ENCODE data around the gene ZMYND10.

Gene ZMYND10

DNA sequence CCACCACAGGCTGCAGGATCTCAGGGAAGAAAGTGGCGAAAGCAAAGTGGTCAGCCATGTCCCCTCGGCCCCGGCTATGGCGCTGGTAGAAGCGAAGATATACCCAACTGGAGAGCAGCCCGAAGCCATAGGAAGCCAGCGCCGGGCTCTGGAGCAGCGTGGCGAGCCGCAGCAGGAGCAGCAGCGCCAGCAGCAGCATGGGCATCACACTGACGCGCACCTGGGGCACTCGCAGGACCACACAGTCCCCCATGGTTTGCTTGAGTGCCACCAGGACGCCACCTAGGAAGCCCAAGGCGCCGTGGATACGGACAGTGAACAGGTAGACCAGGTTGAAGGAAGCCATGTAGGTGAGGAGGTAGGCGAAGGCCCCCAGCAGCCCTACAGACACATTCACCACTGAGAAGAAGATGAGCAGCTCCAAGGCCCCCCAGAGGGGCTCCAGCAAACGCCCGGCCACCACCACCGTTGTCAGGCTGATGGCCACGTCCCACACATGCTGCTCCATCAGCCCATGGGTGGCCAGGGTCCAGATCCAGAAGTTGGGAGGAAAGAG lies 12.9 kb upstream of the ZMYND10 start:
- peak overlapping the region; percentile 69 for H3K27ac Mint-ChIP-seq
- H3K27me3 Mint-ChIP-seq (ENCODE audit: low read depth): no peaks in the 10 kb centered on the region
- peaks cover 32% of the 10 kb centered on the region for H3K4me1 Mint-ChIP-seq (ENCODE audit: low read depth)
- H3K36me3 Mint-ChIP-seq (ENCODE audit: low read depth): peaks cover 24% of the 10 kb centered on the region
- H3K4me3 Mint-ChIP-seq: peak overlapping the region; percentile 98
- H3K9me3 Mint-ChIP-seq: no peaks in the 10 kb centered on the region

DNA sequence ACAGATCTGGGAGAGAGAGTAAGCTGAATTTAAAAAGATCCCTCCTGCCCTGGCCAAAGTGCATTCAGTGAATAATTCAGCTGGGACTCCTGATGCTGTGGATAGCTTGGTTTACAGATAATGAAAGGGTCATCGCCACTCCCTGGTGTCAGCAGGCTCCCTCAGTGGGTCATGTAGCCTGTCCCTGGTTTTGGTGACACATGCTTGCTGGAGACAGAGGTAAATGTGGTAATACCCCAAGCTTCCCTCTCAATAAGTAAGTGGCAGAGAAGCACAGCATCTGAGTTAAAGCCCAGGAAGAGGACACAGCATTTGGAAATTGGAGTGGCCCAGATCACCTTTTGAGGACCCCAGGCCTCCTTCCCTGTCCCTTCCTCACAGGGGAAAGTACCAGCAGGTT lies 11.9 kb upstream of the ZMYND10 start:
- H3K4me1 Mint-ChIP-seq (ENCODE audit: low read depth): peaks cover 32% of the 10 kb centered on the region
- H3K4me3 Mint-ChIP-seq: peak overlapping the region; percentile 98
- H3K9me3 Mint-ChIP-seq: no peaks in the 10 kb centered on the region
- peaks cover 29% of the 10 kb centered on the region for H3K36me3 Mint-ChIP-seq (ENCODE audit: low read depth)
- H3K27ac Mint-ChIP-seq: no peak overlapping the region
- no peaks in the 10 kb centered on the region for H3K27me3 Mint-ChIP-seq (ENCODE audit: low read depth)

DNA sequence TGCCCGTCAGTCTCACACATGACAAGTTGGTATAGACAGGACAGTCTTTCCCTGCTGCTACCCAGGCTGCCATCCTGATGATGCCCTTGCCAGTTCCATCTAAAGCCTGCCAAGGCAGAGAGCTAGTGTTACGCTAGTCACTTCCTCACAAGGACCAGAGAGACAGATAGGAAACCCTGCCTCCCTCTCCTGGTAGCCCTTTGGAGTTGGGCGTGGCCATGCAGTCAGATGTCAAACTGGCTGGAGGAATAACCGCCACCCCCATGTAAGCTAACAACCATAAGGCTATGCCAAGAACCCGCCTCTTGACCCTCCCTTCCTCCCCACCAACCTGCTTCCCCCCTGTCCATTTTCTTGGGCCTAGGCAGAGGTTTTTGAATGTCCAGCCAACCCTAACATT lies 11.0 kb upstream of the ZMYND10 start:
- peak overlapping the region; percentile 59 for H3K27ac Mint-ChIP-seq
- H3K36me3 Mint-ChIP-seq (ENCODE audit: low read depth): peaks cover 27% of the 10 kb centered on the region
- no peaks in the 10 kb centered on the region for H3K27me3 Mint-ChIP-seq (ENCODE audit: low read depth)
- H3K4me3 Mint-ChIP-seq: peak overlapping the region; percentile 98
- H3K9me3 Mint-ChIP-seq: no peaks in the 10 kb centered on the region
- peaks cover 36% of the 10 kb centered on the region for H3K4me1 Mint-ChIP-seq (ENCODE audit: low read depth)

DNA sequence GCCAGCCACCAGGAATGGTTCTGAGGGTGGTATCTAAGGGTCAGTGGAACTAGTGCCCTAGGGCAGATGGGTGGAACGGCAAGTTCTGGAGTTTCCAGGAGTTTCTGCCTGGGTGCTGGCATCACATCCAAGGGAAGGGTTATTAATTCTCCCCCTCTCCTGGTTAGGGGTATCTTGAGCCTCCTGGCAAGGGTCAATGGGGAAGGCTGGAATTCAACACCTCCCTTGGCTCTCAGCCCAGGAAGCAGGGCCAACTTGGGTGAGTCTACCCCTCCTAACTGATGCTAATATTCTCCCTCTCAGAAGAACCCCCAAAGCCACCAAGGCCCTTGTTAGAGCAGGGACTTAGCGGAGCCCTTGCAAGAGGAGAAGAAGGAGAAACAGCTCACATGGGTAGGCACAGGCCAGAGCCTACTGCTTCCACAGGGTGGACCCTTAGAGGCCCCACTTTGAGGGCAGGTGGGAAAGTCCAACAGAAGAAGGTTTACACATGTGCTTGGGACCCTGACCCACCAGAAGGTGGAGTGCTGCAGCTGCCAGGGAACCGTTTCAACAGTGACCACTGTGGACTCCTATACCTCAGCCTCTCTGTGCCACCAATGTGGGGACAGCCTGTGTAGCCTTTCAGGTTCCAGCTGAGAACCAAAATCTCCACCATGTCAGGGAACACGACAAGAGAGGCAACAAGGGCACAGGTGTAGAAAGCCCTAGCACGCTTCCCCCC lies 10.5 kb upstream of the ZMYND10 start:
- Mint-ChIP-seq H3K9me3 (no peaks in the 10 kb centered on the region), H3K4me3 (peak overlapping the region; percentile 98), H3K27me3 (ENCODE audit: low read depth) (no peaks in the 10 kb centered on the region), H3K36me3 (ENCODE audit: low read depth) (peaks cover 33% of the 10 kb centered on the region), H3K27ac (peak overlapping the region; percentile 59), H3K4me1 (ENCODE audit: low read depth) (peaks cover 42% of the 10 kb centered on the region)

DNA sequence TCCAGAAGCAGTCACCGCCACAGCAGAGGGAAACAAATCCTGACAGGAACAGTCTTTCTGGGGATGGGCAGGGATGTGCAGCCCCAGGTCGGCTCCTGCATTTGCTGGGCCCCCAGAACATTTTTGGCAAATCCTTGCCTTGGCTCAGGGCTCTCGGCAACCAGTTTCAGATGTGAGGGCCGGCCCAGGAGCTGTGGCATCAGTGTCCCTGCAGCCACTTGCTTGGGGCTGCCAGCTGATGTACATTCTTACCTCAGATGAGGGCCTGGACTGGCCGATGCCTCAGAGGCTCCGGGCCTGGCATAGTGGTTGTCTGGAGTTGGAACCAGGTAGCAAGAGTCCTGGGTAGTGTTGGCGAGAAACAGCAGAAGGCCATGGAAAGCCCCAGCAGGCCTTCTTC lies 9.3 kb upstream of the ZMYND10 start:
- Mint-ChIP-seq H3K4me3 (no peak overlapping the region), H3K4me1 (ENCODE audit: low read depth) (peaks cover 48% of the 10 kb centered on the region), H3K36me3 (ENCODE audit: low read depth) (peaks cover 37% of the 10 kb centered on the region), H3K27me3 (ENCODE audit: low read depth) (no peaks in the 10 kb centered on the region), H3K9me3 (no peaks in the 10 kb centered on the region), H3K27ac (no peak overlapping the region)

DNA sequence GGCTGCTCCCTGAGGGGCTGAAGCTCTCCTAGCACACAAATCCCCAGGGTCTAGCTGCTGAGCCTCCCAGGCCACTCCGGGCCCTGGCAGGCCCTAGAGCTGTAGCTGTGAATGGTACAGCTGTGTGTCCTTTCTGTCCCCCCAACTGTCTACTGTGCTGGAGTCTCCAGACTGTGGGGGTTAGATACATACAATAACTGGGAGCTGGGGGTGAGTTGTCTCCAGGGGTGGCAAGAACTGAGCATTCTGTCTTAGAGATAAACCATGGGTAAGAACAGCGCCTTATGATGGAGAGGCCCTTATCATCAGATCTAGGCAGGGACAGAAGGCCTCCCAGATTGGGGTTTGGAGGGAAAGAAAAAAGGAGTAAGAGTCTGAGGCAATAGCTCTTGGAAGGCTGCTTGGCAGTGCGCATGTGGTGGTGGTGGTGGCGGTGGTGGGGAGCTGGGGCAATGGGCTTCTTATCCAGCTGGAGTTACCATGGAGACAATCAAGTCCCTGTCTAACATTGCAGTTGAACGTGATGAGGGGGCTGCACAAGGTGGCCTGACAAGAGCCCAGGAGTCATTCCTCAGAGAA lies 8.7 kb upstream of the ZMYND10 start:
- no peaks in the 10 kb centered on the region for H3K9me3 Mint-ChIP-seq
- H3K4me3 Mint-ChIP-seq: peak overlapping the region; percentile 7
- H3K27me3 Mint-ChIP-seq (ENCODE audit: low read depth): no peaks in the 10 kb centered on the region
- peaks cover 36% of the 10 kb centered on the region for H3K36me3 Mint-ChIP-seq (ENCODE audit: low read depth)
- peaks cover 46% of the 10 kb centered on the region for H3K4me1 Mint-ChIP-seq (ENCODE audit: low read depth)
- H3K27ac Mint-ChIP-seq: peak overlapping the region; percentile 53

DNA sequence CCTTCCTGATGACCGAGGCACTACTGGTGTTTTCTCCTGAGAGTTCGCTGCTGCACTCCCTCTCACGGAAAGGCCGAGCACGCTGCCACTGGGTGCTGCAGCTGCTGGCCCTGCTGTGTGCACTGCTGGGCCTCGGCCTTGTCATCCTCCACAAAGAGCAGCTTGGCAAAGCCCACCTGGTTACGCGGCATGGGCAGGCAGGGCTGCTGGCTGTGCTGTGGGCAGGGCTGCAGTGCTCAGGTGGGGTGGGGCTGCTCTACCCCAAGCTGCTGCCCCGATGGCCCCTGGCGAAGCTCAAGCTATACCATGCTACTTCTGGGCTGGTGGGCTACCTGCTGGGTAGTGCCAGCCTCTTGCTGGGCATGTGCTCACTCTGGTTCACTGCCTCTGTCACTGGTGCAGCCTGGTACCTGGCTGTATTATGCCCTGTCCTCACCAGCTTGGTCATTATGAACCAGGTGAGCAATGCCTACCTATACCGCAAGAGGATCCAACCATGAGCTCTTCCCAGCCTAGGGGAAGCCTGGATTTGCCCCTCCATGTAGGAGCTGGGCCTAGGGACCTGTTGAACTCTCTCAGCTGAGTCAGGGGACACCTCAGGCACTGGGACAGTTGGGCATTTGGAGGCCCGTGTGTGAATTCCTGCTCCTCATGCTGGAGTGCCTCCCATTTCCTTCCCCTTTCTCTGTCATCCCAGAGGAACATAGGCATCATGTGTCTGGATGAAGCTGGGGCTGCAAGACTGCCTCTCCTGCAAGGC lies 7.9 kb upstream of the ZMYND10 start:
- no peak overlapping the region for H3K27ac Mint-ChIP-seq
- H3K9me3 Mint-ChIP-seq: no peaks in the 10 kb centered on the region
- no peak overlapping the region for H3K4me3 Mint-ChIP-seq
- H3K4me1 Mint-ChIP-seq (ENCODE audit: low read depth): peaks cover 47% of the 10 kb centered on the region
- H3K27me3 Mint-ChIP-seq (ENCODE audit: low read depth): no peaks in the 10 kb centered on the region
- peaks cover 35% of the 10 kb centered on the region for H3K36me3 Mint-ChIP-seq (ENCODE audit: low read depth)

DNA sequence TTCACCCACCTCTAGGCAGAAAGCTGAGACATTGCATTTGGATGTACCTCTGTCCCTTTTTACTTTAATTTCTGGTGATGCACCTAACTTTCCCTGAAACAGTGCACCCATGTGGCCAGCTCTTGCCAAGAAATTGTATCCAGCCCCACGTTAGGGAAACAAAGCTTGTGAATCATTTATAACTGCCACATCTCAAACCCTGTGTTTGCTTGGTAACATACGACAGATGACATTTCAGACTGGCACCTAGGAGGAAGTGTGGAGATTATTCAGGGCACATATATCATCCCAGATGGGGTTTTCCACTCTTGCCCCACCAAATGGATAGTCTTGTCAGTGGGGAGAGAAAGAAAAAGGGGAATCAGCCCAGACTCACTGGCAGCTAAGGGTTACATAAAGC lies 7.2 kb upstream of the ZMYND10 start:
- H3K27ac Mint-ChIP-seq: peak overlapping the region; percentile 31
- no peak overlapping the region for H3K4me3 Mint-ChIP-seq
- no peaks in the 10 kb centered on the region for H3K27me3 Mint-ChIP-seq (ENCODE audit: low read depth)
- H3K36me3 Mint-ChIP-seq (ENCODE audit: low read depth): peaks cover 37% of the 10 kb centered on the region
- peaks cover 46% of the 10 kb centered on the region for H3K4me1 Mint-ChIP-seq (ENCODE audit: low read depth)
- H3K9me3 Mint-ChIP-seq: no peaks in the 10 kb centered on the region

DNA sequence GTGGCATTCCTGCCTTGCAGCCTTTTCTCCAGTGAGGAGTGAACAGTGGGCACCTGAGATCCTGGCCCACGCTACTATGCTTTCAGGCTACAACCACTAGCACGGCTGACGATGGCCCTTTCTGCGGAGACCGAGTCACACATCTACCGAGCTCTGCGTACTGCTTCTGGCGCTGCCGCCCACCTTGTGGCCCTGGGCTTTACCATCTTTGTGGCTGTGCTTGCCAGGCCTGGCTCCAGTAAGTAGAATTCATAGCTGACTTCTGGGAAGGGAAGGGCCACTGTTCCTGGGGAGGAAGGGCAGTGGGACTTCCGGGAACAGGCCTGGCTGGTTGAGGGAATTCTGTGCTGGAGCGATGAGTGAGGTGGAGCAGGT lies 5.8 kb upstream of the ZMYND10 start:
- Mint-ChIP-seq H3K4me3 (peak overlapping the region; percentile 91), H3K36me3 (ENCODE audit: low read depth) (peaks cover 41% of the 10 kb centered on the region), H3K4me1 (ENCODE audit: low read depth) (peaks cover 37% of the 10 kb centered on the region), H3K9me3 (no peaks in the 10 kb centered on the region), H3K27ac (peak overlapping the region; percentile 97), H3K27me3 (ENCODE audit: low read depth) (no peaks in the 10 kb centered on the region)

DNA sequence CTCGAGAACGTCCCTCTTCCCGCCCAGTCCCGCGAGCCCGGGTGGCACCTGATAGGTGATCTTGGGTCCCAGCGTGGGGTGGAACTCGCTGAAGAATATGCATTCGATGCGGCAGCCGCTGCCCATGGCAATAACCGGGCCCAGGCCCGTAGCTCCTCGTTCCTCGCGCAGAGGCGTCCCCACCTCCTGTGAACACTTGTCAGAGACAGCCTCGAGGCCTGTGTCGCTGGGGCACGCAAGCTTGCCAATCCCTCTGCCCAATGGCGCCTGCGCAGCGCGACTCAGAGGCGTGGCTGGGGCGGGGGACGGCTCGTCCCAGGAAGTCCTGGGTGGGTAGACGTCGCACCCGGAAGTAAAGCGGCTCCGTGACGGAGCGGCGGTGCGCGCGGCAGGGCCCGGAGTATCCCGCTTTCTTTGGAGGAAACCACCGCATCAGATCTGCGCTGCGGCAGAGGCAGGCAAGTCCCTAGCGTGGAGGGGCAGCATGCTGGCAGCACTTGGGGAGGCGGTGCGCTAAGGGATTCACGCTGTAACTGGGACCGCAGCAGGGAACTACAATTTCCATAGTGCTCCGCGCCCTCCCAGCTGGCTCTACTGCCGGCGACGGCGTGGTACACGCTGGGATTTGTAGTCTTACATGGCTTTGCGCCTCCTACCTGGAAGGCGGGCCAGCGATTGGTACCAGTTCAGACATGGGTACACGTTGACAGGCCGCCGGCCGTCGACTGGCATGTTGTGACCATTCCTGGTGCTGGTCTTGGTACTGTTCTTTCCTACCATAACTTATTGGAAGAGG lies 5.2 kb upstream of the ZMYND10 start, which contains the start of the genes CYB561D2 and NPRL2:
Gene CYB561D2 (plus strand): TSS at position 336 of the 796 bp plus-strand sequence. CDS start 572 bp downstream, outside the sequence.
Gene NPRL2 (minus strand): TSS at position 249 of the 796 bp plus-strand sequence. CDS start 123 bp downstream, at position 126.
- H3K4me1 Mint-ChIP-seq (ENCODE audit: low read depth): peaks cover 40% of the 10 kb centered on the region
- H3K27me3 Mint-ChIP-seq (ENCODE audit: low read depth): no peaks in the 10 kb centered on the region
- H3K4me3 Mint-ChIP-seq: peak within 1 kb of the TSS; percentile 91
- no peaks in the 10 kb centered on the region for H3K9me3 Mint-ChIP-seq
- peaks cover 41% of the 10 kb centered on the region for H3K36me3 Mint-ChIP-seq (ENCODE audit: low read depth)
- H3K27ac Mint-ChIP-seq: peak within 1 kb of the TSS; percentile 97

DNA sequence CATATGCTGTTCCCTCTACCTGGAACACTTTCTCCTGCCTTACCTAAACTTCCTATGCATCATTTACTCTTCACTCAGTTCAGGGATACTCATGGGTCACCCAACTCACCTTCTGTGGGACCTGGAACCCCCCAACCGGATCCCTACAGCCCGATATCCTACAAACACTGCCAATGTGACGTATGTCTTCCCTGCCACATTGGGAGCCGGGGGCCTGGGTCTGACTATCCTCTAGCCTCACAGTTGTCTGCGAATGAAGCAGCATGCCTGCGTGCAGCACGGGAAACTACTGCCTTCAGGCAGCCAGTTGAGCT lies 4.6 kb upstream of the ZMYND10 start:
- H3K9me3 Mint-ChIP-seq: no peaks in the 10 kb centered on the region
- H3K36me3 Mint-ChIP-seq (ENCODE audit: low read depth): peaks cover 38% of the 10 kb centered on the region
- H3K4me3 Mint-ChIP-seq: peak overlapping the region; percentile 91
- no peaks in the 10 kb centered on the region for H3K27me3 Mint-ChIP-seq (ENCODE audit: low read depth)
- H3K4me1 Mint-ChIP-seq (ENCODE audit: low read depth): peaks cover 40% of the 10 kb centered on the region
- peak overlapping the region; percentile 97 for H3K27ac Mint-ChIP-seq

DNA sequence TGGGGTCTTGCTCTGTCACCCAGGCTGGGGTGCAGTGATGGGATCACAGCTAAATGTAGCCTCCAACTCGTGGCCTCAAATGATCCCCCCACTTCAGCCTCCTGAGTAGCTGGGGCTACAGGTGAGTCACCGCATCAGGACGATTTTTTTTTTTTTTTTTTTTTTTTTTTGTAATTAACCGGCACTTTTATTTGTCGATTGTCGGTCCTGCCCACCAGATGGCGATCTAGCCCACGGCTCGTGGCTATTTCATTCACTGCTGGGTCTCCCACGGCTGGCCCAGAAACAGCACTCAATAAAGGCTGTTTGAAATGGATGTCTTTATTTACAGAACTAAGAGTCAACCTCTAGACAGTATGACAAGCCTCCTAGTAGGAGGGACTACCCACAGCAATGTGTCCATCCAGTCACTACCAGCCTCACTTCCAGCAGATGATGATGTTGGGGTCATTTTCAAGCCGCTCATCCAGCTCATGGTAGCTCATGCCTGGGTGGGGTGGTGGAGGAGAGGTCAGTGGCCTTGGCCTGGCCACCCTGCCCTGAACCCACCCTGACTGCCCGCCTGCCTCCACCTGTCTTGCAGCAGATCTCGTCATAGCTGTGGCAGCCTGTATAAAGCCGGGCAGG lies 1.8 kb upstream of the ZMYND10 start:
- H3K4me1 Mint-ChIP-seq (ENCODE audit: low read depth): peaks cover 44% of the 10 kb centered on the region
- no peaks in the 10 kb centered on the region for H3K9me3 Mint-ChIP-seq
- H3K4me3 Mint-ChIP-seq: no peak overlapping the region
- H3K27me3 Mint-ChIP-seq (ENCODE audit: low read depth): no peaks in the 10 kb centered on the region
- peaks cover 26% of the 10 kb centered on the region for H3K36me3 Mint-ChIP-seq (ENCODE audit: low read depth)
- no peak overlapping the region for H3K27ac Mint-ChIP-seq

DNA sequence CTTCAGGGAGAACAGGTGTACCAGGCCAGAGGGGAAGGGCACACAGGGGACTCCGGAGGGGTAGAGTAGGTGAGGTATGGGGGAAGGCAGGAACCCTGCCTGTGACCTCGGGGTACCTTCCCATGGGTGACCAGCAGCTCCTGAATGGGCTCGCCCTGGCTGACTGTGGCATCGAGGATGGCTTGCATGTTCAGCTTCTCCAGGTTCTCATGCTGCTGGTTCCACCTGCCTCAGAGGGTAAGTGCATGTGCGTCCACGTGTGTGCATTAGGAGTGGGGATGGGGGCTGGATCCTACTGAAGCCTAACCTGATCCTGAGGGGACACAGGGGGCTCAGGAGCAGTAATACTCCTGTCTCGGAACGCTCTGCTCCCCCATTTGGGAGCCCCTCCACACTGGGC lies 524 bp downstream of the ZMYND10 start:
- peaks cover 18% of the 10 kb centered on the region for H3K36me3 Mint-ChIP-seq (ENCODE audit: low read depth)
- H3K9me3 Mint-ChIP-seq: no peaks in the 10 kb centered on the region
- H3K4me1 Mint-ChIP-seq (ENCODE audit: low read depth): peaks cover 34% of the 10 kb centered on the region
- no peak overlapping the region for H3K4me3 Mint-ChIP-seq
- H3K27ac Mint-ChIP-seq: no peak overlapping the region
- H3K27me3 Mint-ChIP-seq (ENCODE audit: low read depth): no peaks in the 10 kb centered on the region
